Pons (tissue), 1 donor: ENCODE results near the gene ANKRD44.
A peak's percentile ranks its signal among the peaks of the same experiment; 100 is the strongest.

Source experiments
- DNase-seq: peaks from one replicate; pipeline ENCODE4 v3.0.0-alpha.2; 2016; ENCODE audit warnings: low spot score

The ANKRD44 gene

DNA sequence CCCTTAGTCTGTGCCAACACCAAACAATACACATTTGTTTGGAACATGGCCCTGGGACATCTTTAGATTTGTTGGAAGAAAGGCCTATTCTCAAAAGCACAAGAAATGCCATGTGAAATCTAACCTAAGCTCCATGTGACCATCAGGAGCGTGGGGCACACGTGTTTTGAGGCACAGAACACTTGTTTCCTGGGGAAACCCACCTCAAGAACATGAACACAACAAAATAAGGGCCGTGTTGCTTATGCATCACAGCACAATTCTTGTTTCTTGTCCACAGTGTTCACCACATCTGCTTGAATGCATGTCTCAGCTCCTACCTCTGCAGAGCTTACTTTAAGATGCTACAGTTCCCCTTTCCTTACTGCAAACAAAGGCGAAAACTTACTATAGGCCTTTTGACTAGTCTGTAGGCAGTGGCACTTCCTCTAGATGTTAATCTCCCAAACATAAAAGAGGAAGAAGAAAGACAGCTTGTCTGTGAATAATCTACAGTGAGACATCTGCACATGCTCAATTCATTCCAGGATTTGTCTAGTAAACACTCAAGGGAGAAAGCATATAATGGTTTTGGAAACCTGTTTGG lies 165.0 kb downstream of the ANKRD44 start:
- DNase-seq, result peak; percentile 92

DNA sequence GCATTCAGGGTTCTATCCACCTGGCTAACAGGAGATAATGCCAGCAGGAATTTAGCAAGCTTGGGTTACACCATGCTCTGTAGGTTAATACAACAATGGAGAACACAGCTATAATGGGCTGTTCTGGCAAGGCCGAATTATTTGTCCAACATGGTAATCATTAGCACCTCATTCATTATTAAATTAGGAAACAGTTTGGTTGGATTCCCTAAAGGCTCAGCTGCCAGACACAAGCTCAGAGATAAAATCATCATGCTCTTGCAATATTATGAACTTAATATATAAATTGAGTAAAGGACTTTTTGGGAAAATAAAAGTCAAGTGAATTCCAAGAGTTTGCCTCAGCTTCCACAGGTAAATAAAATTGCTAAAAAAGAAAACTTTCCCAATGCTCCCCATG lies 166.4 kb downstream of the ANKRD44 start:
- no peak for DNase-seq

DNA sequence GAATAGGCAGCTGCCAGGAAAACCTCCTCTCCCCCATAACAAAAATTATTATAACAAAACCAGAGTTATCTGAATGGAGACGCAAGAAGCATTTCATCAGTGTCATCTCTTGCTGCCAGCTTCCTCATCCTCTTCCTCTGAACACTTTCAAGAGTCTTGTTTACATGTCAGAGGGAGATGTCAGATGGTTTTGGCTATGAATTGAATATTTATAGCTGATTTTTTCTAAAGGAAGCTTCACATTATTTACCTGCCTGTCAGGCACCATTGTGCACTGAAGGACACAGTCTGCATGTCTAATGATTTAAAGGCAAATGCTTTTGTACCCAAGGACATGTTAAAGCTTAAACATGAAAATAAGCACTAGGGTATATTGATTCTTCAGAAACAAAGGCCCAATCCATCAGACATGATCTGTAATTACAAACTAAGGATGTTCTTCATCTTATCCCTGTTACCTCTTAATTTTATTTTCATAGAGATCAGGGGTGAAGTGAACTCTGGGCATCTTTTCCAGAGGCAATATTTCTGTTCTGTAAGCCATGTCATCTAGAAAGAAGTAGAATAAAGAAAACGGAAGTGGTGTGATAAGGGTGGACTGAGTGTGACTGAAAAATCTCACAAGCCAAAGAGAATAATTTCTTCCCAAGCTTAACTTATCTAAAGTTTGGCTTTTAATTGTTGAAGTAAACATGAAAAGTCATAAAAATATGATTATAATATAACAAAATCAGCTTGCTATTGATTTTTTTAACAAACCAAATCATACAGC lies 168.7 kb downstream of the ANKRD44 start:
- DNase-seq, result no peak

DNA sequence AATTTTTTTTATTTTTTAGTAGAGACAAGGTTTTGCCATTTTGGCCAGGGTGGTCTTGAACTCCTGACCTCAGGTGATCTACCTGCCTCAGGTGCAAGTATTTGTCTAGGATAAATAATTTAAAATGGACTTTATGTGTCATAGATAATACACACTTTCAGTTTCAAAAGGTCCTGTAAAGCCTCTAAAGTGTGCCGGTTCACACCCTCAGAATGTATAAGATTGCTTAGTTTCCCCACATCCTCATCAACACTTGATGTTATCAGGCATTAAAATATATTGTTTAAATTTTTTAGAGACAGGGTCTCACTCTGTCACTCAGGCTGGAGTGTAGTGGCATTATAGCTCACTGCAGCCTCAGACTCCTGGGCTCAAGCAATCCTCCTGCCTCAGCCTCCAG lies 170.5 kb downstream of the ANKRD44 start:
- DNase-seq, result no peak

DNA sequence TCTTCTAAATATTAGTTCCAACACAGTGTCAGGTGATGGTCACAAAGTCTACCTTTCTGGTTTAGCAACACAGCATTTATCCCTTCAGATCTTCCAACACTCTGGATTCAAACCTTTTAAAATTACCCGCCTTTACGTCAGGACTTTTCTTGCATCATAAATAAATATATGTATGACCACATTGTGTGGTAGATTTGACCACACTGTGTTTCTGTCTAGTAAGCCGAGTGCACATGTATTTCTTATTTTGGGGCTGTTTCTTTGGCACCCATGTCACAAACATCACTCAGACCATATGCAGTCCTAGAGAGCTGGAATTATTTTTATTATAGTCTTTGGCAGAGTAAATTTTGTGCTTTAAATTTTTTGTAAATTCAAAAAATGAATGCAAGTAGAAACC lies 172.1 kb downstream of the ANKRD44 start:
- DNase-seq, result no peak

DNA sequence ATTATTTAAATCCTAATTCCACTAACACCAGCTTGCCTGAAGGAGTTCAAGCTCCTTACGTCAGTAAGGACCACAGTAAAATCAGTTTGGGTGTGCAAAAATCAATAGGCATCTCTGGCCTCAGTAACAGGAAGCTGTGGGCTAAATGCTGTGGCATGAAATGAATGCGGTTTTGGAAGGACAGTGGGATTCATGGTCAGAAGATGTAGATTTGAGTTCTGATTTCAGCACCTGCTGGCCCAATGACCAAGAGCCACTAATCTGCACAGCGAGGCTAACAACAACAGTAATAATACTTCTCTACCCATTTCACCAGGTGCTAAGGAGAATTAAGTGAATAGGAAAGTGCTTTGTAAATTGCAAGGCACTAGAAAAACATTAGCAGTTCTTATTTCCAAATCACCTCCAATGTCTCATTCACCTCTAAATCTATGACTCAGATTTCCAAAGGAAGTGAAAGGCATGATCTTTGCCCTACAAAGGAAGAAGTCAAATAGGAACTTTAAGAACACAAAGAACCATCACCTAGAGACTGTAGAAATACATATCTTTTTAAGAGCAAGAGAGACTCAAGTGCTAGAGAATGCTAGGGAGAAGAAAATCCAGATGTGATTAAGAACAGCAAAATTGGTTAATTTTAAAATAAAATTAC lies 172.6 kb downstream of the ANKRD44 start:
- no peak for DNase-seq

DNA sequence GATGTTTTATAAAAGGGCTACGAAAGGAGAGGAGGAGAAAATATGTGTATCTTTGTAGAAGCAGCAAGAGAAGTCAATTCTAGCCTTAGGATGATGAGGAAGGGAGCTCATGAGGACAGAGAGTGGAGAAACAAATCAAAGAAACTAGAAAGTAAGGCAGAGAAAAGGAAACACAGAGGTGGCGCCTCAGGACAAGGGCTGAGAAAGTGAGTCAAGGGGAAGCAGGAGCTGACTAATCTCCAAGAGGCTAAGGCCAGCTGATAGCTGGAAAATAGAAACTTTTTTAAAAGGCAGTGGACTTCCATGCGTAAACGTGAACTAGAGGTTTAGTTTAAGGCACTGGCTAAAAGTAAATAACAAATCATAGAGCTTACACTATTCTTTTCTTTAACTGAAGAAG lies 173.3 kb downstream of the ANKRD44 start:
- DNase-seq, result no peak

DNA sequence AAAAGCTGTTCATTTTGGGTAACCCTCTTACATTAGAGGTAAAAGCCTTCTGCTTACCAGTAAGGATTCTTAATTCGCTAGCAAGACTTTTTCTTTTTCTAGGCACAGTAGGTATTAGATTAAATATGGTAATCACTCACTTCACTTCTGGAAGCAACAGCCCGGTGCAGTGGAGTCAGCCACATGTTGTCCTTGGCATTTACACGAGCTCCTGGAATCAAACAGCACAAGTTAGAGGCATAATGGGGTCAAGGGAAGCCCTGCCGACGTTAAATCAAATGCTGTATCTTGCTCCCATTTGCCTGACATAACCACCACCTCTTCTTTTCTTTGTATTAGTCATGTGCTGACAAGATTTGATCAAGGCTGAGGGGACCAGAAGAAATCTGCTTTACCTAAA lies 174.1 kb downstream of the ANKRD44 start:
- DNase-seq, result no peak

DNA sequence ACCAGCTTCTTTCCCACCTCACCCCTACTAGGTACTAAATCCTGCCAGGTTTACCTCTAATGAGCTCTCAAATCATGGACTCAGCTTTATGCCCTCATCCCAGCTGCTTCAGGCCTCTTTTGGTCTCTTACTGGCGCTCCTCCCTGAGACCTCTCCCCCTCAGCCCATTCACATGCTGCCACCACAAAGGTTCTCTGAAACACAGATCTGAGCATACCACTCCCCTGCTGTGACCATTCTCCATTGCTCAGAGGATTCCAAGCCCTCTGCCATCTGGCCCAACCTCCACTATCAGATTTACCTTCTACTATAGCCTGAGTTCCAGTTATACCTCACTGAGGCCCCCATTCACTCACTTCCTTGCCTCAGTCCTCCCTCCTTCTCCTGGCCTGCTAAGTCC lies 174.8 kb downstream of the ANKRD44 start:
- DNase-seq, result no peak

DNA sequence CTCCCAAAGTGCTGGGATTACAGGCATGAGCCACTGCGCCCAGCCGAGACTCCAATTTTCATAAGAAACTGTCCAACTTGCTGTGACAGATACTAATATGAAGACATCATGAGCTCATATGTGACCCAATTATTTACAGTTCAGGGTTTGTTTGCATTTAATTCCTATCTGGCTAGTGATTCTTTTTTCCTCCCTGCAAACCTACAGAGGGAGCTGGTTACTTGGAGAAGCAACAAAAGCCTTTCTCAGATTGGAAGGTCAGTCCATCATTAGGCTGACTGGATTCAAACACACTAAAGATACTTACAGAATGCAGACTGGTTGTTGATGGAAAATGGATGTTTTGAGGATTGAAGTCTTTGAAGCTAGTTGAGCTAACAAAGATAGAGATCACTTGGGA lies 176.4 kb downstream of the ANKRD44 start:
- no peak for DNase-seq

DNA sequence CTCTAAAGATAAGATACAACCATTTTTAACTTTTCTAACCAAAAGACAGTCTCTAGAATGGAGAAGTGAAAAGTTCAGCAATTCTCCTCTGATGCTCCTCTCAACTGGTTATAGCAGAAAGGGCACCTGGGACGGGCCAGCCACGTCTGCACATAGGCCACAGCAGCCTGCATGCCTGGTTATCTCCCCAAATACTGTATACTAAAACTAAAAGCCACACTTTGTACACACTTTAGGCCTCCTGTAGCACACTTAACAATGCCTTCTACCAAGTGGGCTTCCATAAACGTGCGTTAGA lies 179.1 kb downstream of the ANKRD44 start:
- DNase-seq, result no peak

DNA sequence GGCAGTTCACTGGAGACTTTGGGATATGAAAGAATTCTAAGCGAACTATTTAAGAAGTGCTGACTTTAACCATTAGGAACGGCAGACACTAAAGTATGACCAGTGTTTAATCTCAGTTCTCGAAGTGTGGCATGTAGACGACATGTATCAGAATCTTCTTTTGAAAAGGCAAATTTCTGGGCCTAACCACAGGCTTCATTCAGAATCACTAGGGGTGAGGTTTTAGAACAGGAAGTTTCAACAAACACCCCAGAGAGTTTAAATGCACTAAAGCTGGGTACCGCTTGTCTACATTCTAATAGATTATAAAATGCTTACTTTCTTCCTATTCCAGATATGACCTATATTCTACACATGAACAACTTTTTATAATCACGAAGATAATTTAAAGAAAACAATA lies 180.3 kb downstream of the ANKRD44 start:
- DNase-seq, result no peak

DNA sequence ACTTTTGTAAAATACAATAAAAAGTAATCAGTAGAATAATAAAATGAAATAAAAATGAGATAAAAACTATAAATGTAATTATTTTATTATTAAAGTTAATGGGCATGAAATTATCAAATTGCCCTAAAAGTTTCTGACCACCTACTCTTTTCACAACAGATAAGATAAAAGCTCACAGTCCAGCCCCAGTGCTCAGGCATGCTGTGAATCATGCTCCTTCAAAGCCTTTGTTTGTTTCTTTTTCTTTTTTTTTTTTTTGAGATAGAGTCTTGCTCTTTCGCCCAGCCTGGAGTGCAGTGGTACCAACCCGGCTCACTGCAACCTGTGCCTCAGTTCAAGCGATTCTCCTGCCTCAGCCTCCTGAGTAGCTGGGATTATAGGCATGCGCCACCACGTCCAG lies 181.7 kb downstream of the ANKRD44 start:
- no peak for DNase-seq

DNA sequence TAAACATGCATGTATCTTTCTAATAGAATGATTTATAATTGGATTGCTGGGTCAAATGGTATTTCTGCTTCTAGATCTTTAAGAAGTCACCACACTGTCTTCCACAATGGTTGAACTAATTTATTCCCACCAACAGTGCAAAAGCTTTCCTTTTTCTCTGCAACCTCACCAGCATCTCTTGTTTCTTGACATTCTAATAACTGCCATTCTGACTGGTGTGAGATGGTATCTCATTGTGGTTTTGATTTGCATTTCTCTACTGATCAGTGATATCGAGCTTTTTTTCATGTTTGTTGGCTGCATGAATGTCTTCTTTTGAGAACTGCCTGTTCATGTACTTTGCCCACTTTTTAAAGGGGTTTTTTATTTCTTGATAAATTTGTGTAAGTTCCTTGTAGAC lies 182.5 kb downstream of the ANKRD44 start:
- DNase-seq, result no peak

DNA sequence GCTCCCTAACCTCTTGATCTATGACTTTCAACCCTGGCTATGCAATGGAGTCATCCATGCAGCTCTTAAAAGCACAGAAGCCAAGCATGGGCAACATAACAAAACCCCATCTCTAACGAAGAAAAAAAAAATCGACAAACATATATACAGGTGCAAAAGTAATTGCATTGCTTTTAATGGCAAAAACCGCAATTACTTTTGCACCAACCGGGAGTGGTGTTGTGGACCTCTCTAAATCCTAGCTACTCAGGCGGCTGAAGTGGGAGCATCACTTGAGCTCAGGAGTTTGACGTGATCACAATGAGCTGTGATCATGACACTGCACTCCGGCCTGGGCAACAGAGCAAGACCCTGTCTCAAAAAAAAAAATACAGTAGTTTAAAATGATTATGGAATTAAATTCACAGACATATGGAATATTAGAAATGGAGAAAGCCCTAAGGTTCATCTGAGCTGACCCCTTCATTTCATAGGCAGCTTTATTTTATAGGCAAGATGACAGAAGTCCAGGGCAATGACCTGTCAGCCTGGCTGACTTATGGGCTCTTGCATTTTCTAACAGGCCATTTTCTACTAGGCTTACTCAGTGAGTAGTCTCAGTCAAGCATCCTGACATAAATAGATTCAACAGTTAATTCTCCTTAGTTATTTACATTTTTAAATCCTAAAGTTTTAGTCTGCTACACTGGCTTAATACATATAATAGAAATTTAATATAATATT lies 183.8 kb downstream of the ANKRD44 start:
- no peak for DNase-seq

DNA sequence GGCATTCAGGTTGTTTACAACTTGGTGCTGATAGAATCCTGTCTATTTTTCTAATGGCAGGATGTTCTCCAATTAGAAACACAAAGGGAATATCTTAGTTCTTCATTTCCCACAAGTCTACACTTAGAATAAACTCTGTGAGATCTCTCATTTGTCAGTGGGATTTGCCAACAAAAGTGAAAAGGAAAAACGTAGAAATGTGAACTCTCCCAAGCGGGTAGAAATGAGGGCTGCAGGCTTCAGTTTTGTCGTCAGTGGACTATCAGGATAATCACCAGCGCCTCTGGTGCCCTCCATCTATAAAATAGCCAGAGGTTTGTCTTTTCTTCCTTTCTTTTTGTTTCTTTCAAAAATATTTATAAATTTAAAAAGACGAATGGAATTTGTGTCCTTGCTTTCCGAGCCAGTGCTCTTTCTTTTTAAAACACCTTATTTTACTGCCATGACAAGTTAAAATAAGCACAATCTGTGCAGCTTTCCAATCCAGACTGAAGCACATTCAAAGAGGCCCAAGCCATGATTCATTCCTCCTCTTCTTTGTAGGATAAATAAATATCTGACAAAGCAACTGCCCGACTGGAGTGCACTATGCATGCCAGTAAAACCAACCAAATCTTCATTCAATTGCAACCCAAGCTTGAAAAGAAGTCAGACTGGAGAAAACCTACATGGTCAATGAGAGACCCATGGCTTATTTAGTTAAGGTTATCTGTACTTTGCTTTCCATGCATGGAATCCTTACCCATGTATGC lies 185.8 kb downstream of the ANKRD44 start:
- no peak for DNase-seq

DNA sequence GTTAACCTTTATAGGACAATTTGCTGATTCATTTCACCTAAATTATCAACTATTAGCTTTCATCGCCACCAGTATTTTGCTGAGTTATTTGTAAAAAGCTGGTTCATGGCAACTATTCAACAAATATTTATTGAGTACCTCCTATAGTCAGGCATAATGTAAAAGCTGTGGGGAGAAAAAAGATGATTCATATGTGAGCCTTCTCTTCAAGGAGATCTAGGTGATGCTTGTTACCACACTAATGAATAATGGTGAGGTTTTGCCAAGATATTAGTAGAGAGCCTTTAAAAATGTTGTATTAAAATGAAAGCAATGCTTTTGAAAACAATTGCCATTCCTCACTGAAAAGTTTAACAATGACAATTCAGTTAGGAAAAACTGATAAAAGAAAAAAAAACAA lies 187.8 kb downstream of the ANKRD44 start:
- no peak for DNase-seq

DNA sequence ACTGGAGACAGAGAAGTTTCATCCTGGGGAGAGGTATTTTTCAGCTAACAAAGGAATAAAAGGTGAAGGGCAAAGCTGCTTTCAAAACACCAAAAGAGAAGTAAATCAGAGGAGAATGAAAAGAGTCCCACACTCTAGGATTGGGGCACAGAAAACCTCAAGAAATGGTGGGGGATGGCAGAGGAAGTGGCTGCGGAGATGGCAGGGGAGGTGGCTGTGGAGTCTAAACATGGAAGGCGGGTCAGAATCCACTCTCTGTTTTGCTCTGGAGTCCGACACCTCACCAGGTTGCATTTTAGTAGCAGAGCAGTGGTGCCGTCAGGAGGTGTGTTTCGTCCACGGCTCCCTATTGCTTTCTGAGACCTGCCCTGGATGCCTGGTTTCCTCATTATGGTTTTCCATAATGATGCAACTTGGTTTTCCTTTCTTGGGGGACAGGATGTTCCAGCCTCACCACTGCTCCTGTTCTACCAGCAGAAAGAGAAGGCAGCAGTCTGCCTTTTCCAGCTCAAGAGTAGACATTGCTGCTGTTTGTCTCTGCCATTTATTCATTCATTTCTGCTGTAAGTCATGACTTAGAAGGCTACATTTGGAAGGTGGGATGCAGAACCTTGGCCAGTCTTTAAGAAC lies 188.7 kb downstream of the ANKRD44 start:
- DNase-seq, result no peak

DNA sequence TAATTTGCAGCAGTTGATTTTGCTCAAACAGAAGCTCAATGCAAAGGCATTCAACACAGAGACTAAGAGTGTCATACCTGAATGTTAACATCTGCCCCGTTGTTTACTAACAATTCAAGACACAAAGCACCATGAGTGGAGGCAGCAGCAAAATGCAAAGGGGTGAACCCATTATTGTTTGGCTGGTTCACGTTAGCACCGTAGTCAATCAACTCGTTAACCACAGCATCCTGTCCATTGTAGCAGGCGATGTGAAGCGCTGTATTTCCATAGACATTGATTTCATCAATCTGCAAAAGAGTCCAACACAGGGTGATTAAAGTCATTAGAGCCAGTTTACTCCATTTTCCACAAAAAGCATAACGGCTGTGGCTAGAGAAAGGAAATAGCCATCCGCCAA lies 189.3 kb downstream of the ANKRD44 start:
- DNase-seq, result no peak

DNA sequence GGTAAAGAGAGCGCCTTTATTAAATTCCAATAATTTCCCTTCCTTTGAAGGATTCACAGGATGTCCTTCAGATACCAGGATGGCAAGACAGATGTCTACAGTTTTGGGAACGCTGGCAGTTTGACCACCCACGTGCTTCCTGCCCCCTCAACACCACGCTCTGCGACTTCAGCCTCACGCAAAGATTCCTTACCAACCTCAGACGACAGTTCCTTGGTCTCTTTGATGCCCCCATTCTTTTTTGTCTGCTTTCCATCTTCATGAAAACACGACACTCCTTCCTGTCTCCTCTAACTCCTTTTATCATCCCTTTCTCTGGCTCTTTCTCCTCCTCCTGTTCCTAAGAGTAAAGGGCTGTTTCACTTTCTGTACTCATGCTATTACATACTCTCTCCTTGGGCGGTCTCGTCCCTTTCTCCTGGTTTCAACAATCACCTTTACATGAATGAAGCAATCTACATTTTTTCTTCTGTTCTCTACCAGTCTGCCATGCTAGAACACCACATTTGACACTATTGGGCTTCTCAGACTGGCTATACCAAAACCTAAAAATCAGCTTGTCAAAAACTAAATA lies 194.2 kb downstream of the ANKRD44 start:
- no peak for DNase-seq

DNA sequence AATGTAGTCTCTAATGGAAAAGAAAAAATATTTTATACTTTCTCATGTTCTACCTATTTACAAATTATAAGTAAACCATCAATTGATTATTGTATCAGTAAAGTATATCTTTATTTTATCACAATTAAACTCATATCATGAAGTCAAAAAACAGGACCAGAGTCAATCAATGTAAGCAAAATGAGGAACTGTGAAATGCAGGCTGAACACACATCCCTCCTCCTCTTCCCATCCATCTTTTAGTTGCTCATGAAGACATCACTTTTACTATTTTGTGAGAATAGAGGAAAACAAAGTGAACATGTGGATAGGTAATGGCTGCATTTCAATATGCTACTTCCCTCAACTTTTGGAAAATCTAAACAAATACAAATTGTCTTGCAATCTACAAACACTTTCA lies 195.3 kb downstream of the ANKRD44 start:
- no peak for DNase-seq
